K562 (cell line): ENCODE results near the gene WNT3. TPM values are rescaled to one million over a fixed set of nuclear protein-coding genes. Genes with fewer than 3 reads are reported as not detected.

Experiments used
- CBFA2T2 ChIP-seq: fragments of 450-650 bp; conservative IDR thresholded peaks from 2 replicates; pipeline ENCODE4 v1.6.1; 2017; ENCODE audit warnings: mild to moderate bottlenecking
- CEBPB ChIP-seq: fragments of 450-650 bp; IDR thresholded peaks from 2 replicates; pipeline ENCODE4 v1.6.1; 2016; ENCODE audit warnings: missing genetic modification characterization, missing compliant biosample characterization
- CREB3L1 ChIP-seq: fragments of 450-650 bp; IDR thresholded peaks from 2 replicates; pipeline ENCODE4 v1.6.1; 2014; ENCODE audit warnings: low read depth, mild to moderate bottlenecking, moderate library complexity, borderline replicate concordance
- E2F6 ChIP-seq, 2 experiments: IDR thresholded peaks; 2 replicates each; pipeline ENCODE4 v1.6.1; 2011; ENCODE audit warnings: borderline replicate concordance in 1 of 2, control low read depth in 1 of 2, low read depth in 1 of 2, low read length in 1 of 2, mild to moderate bottlenecking in 1 of 2, mixed read lengths in 1 of 2, moderate library complexity in 1 of 2; ENCODE audit not compliant: insufficient read depth in 1 of 2, insufficient read length in 1 of 2, poor library complexity in 1 of 2, severe bottlenecking in 1 of 2; ENCODE audit errors: extremely low read depth in 1 of 2
- FOXA1 ChIP-seq: fragments of 450-650 bp; IDR thresholded peaks from 2 replicates; pipeline ENCODE4 v1.6.1; 2016; ENCODE audit warnings: mild to moderate bottlenecking, borderline replicate concordance
- FOXK1 ChIP-seq: sonication (generic); formaldehyde crosslinking; IDR thresholded peaks from 2 replicates; pipeline ENCODE4 v1.8.0; 2022; ENCODE audit warnings: missing genetic modification reagents, mild to moderate bottlenecking, borderline replicate concordance
- GTF2B ChIP-seq: IDR thresholded peaks from 2 replicates; pipeline ENCODE4 v1.6.1; 2011; ENCODE audit not compliant: insufficient read length; ENCODE audit errors: extremely low read depth
- MGA ChIP-seq: fragments of 450-650 bp; IDR thresholded peaks from 2 replicates; pipeline ENCODE4 v1.6.1; 2016; ENCODE audit warnings: mild to moderate bottlenecking, moderate library complexity
- PKNOX1 ChIP-seq: fragments of 450-650 bp; IDR thresholded peaks from 2 replicates; pipeline ENCODE4 v1.6.1; 2016
- polyA plus RNA-seq, 8 experiments: library from polyadenylated mRNA; depleted of rRNA in 4 of 8; stranded (reverse) in 5 of 8; unstranded in 3 of 8; fragments of >200 nt; fragmentation: Nextera tagmentation in 2 of 8; fragmentation: Illumina TruSeq in 1 of 8; extraction: Ambion mirVana in 2 of 8; extraction: Trizol in 1 of 8; gene quantifications; 2 replicates each; pipeline versions ENCODE4 v1.2.1 to v1.2.3, GENCODE V29; 2011 to 2014; ENCODE audit warnings: inconsistent platforms in 1 of 8, missing spikeins in 1 of 8
- total RNA-seq, 7 experiments: library from RNA; depleted of rRNA in 6 of 7; stranded (reverse); fragments of >200 nt in 6 of 7; fragmentation: Illumina TruSeq in 2 of 7; extraction: Trizol in 2 of 7; gene quantifications; 2 replicates each; pipeline versions ENCODE4 v1.2.1 to v1.2.3, GENCODE V29; 2011 to 2021; ENCODE audit warnings: low replicate concordance in 1 of 7

WNT3 gene
- total and polyA plus RNA-seq, 9 of the 15 experiments (the other 6 are each of a cell fraction or from before 2014, with no cell fraction given), result 1.5 to 6.1 (median 3.3) TPM

GRCh38 chr17:46823657-46824056 lies 5.2 kb upstream of the WNT3 start (continued):
- TF ChIP-seq MGA, result no peak
- no peak for TF ChIP-seq CREB3L1
- TF ChIP-seq CEBPB, result no peak
- TF ChIP-seq GTF2B, result no peak
- TF ChIP-seq E2F6 (IDR thresholded peaks at IDR 0.05; ENCODE audit: borderline replicate concordance in 1 of 2, extremely low read depth in 1 of 2, insufficient read depth in 1 of 2, insufficient read length in 1 of 2, low read depth in 1 of 2, low read length in 1 of 2, poor library complexity in 1 of 2, severe bottlenecking in 1 of 2), result no peak
- TF ChIP-seq FOXA1, result no peak
- peak; percentile 53; the same call in 1 of the 2 replicates for TF ChIP-seq PKNOX1
- no peak for TF ChIP-seq FOXK1 (CRISPR knock-in tag)
- peak; percentile 45; the same call in 1 of the 2 replicates for TF ChIP-seq CBFA2T2
